HepG2 (cell line): Measurements from ENCODE around the gene ADSS1. TPM values are rescaled to one million over a fixed set of nuclear protein-coding genes. Genes with fewer than 3 reads are reported as not detected.
A peak's percentile ranks its signal among the peaks of the same experiment; 100 is the strongest.

ENCODE experiments used
- FLYWCH1 ChIP-seq: sonication (generic); formaldehyde crosslinking; IDR thresholded peaks from 2 replicates; pipeline ENCODE4 v1.8.1; 2023; ENCODE audit warnings: mild to moderate bottlenecking, missing genetic modification reagents
- HNRNPK ChIP-seq: fragments of 200-400 bp; formaldehyde crosslinking; IDR thresholded peaks from 2 replicates; pipeline ENCODE4 v1.6.1; 2018; ENCODE audit warnings: low read length, low read depth, moderate library complexity, mild to moderate bottlenecking; ENCODE audit not compliant: poor library complexity, severe bottlenecking
- HNRNPLL ChIP-seq: fragments of 200-400 bp; formaldehyde crosslinking; IDR thresholded peaks from 2 replicates; pipeline ENCODE4 v1.6.1; 2017; ENCODE audit warnings: mild to moderate bottlenecking, low read depth, low read length; ENCODE audit not compliant: poor library complexity, severe bottlenecking
- HOXA5 ChIP-seq: sonication (generic); formaldehyde crosslinking; IDR thresholded peaks from 2 replicates; pipeline ENCODE4 v1.4.0; 2020; ENCODE audit warnings: missing genetic modification reagents
- MNT ChIP-seq: fragments of 450-650 bp; IDR thresholded peaks from 2 replicates; pipeline ENCODE4 v1.6.1; 2016
- SETDB1 ChIP-seq: sonication (generic); formaldehyde crosslinking; IDR thresholded peaks from 2 replicates; pipeline ENCODE4 v1.5.1; 2020; ENCODE audit warnings: missing genetic modification reagents, mild to moderate bottlenecking, borderline replicate concordance
- SIX4 ChIP-seq: sonication (generic); formaldehyde crosslinking; IDR thresholded peaks from 2 replicates; pipeline ENCODE4 v1.4.0; 2020; ENCODE audit warnings: missing genetic modification reagents
- SMAD3 ChIP-seq: sonication (generic); formaldehyde crosslinking; IDR thresholded peaks from 2 replicates; pipeline ENCODE4 v1.4.0; 2020; ENCODE audit warnings: missing genetic modification reagents
- TEAD2 ChIP-seq: sonication (generic); formaldehyde crosslinking; IDR thresholded peaks from 2 replicates; pipeline ENCODE4 v1.9.0; 2021; ENCODE audit warnings: missing genetic modification reagents
- TP53 ChIP-seq: sonication (generic); formaldehyde crosslinking; conservative IDR thresholded peaks from 2 replicates; pipeline ENCODE4 v1.4.0; 2020; ENCODE audit warnings: missing genetic modification reagents
- U2AF1 ChIP-seq: fragments of 200-400 bp; formaldehyde crosslinking; optimal IDR thresholded peaks from 2 replicates; pipeline ENCODE3; 2017; ENCODE audit warnings: mild to moderate bottlenecking, low read depth, low read length
- ZBTB20 ChIP-seq: sonication (generic); formaldehyde crosslinking; IDR thresholded peaks from 2 replicates; pipeline ENCODE4 v1.8.1; 2023; ENCODE audit warnings: missing genetic modification reagents, low read depth, mild to moderate bottlenecking, borderline replicate concordance
- ZBTB3 ChIP-seq: sonication (generic); formaldehyde crosslinking; IDR thresholded peaks from 2 replicates; pipeline ENCODE4 v1.4.0; 2020; ENCODE audit warnings: low read depth, mild to moderate bottlenecking, moderate library complexity, missing genetic modification reagents, borderline replicate concordance
- ZFP36L2 ChIP-seq: sonication (generic); formaldehyde crosslinking; IDR thresholded peaks from 2 replicates; pipeline ENCODE4 v1.4.0; 2020; ENCODE audit warnings: missing genetic modification reagents
- ZFP82 ChIP-seq: sonication (generic); formaldehyde crosslinking; IDR thresholded peaks from 2 replicates; pipeline ENCODE4 v1.5.1; 2020; ENCODE audit warnings: mild to moderate bottlenecking, missing genetic modification reagents, borderline replicate concordance
- ZGPAT ChIP-seq: IDR thresholded peaks from 2 replicates; pipeline ENCODE4 v1.6.1; 2016; ENCODE audit warnings: mild to moderate bottlenecking
- ZHX1 ChIP-seq: sonication (generic); formaldehyde crosslinking; IDR thresholded peaks from 2 replicates; pipeline ENCODE4 v1.8.1; 2022; ENCODE audit warnings: low read depth, mild to moderate bottlenecking, missing genetic modification reagents
- ZNF253 ChIP-seq: sonication (generic); formaldehyde crosslinking; IDR thresholded peaks from 2 replicates; pipeline ENCODE4 v1.8.0; 2022; ENCODE audit warnings: mild to moderate bottlenecking, missing genetic modification reagents, borderline replicate concordance
- ZNF34 ChIP-seq: sonication (generic); formaldehyde crosslinking; IDR thresholded peaks from 2 replicates; pipeline ENCODE4 v1.4.0; 2020; ENCODE audit warnings: mild to moderate bottlenecking, missing genetic modification reagents, borderline replicate concordance
- ZNF724P ChIP-seq: sonication (generic); formaldehyde crosslinking; IDR thresholded peaks from 2 replicates; pipeline ENCODE4 v1.8.0; 2022; ENCODE audit warnings: missing genetic modification reagents, borderline replicate concordance
- ZSCAN29 ChIP-seq: sonication (generic); formaldehyde crosslinking; conservative IDR thresholded peaks from 2 replicates; pipeline ENCODE4 v1.4.0; 2020; ENCODE audit warnings: mild to moderate bottlenecking, missing genetic modification reagents
- polyA plus RNA-seq, 8 experiments: library from polyadenylated mRNA; depleted of rRNA in 3 of 8; stranded (reverse) in 7 of 8; unstranded in 1 of 8; fragments of >200 nt; fragmentation: Illumina TruSeq in 4 of 8; extraction: Trizol in 4 of 8; gene quantifications; 2 replicates each; pipeline versions ENCODE4 v1.2.1 to v1.2.3, GENCODE V29; 2011 to 2016; ENCODE audit warnings: low read depth in 4 of 8, missing spikeins in 1 of 8, mixed read lengths in 1 of 8; ENCODE audit not compliant: insufficient read depth in 1 of 8
- total RNA-seq, 5 experiments: library from RNA; depleted of rRNA; stranded (reverse); fragments of >200 nt; fragmentation: Illumina TruSeq; extraction: Trizol; gene quantifications; 2 replicates each; pipeline ENCODE4 v1.2.3, GENCODE V29; 2016; ENCODE audit warnings: low read depth in 1 of 5
- TF ChIP-seq, protein P1 (sequence below): sonication (generic); formaldehyde crosslinking; conservative IDR thresholded peaks from 2 replicates; pipeline ENCODE4 v1.4.0; 2020; ENCODE audit warnings: missing genetic modification reagents

The ADSS1 gene
- total and polyA plus RNA-seq, 2 of the 13 experiments (the other 11 are each of a cell fraction or from before 2014, with no cell fraction given) = 1.0 to 36.7 TPM

DNA sequence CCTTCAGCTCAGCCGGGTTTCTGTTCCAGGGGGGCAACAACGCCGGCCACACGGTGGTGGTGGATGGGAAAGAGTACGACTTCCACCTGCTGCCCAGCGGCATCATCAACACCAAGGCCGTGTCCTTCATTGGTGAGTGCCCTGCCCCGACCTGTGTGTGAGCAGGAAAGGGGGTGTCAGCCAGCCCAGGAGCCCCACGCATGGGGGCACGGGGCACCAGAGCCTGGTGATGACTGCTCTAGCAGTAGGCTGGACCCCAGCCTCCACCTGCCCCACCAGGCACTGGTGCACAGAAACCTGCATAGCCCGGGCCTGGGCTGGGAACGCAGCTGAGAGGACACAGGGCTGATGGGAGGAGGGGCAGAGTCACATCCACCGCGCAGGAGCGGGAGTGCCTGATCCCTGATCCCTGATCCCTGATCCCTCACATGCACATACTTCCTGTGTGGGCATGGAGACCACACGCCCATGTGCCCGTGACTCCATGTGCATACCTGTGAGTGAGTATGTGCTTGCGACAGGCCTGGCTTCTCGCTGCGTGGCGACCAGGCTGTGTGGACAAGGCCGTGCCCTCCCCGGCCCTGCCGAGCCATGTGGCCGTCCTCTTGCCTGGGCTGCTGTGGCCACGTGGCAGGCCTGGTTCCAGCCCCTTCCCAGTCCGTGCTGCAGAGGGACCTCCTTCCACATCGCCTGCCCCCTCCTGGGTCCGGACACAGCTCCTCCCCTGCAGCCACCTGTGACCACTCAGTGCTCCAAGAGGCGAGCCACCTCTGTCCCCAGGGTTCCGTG, 11.2 kb downstream of the ADSS1 start (continued):
- TF ChIP-seq HOXA5 (CRISPR knock-in tag) = no peak
- no peak for TF ChIP-seq SMAD3
- no peak for TF ChIP-seq TP53 (CRISPR knock-in tag)
- TF ChIP-seq HNRNPK = no peak
- peak; percentile 84; the same call in 1 of the 2 replicates for TF ChIP-seq ZBTB20 (CRISPR knock-in tag)
- TF ChIP-seq SETDB1 (CRISPR knock-in tag) = no peak
- no peak for TF ChIP-seq ZNF34
- 0 out of 2 replicates have a peak, but pooled peaks have one; percentile 54 for TF ChIP-seq ZSCAN29 (CRISPR knock-in tag)
- no peak; the same call in 1 of the 2 replicates for TF ChIP-seq ZFP82 (CRISPR knock-in tag)
- TF ChIP-seq ZBTB3 (CRISPR knock-in tag) = no peak
- peak; percentile 95; the same call in 1 of the 2 replicates for TF ChIP-seq ZHX1 (CRISPR knock-in tag)
- TF ChIP-seq MNT = peak; percentile 90
- TF ChIP-seq HNRNPLL = no peak
- no peak for TF ChIP-seq SIX4
- peak; percentile 88 for TF ChIP-seq ZNF253
- no peak for TF ChIP-seq ZFP36L2 (CRISPR knock-in tag)
- TF ChIP-seq, protein P1, sequence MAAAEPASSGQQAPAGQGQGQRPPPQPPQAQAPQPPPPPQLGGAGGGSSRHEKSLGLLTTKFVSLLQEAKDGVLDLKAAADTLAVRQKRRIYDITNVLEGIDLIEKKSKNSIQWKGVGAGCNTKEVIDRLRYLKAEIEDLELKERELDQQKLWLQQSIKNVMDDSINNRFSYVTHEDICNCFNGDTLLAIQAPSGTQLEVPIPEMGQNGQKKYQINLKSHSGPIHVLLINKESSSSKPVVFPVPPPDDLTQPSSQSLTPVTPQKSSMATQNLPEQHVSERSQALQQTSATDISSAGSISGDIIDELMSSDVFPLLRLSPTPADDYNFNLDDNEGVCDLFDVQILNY (CRISPR knock-in tag) = no peak
- TF ChIP-seq FLYWCH1 (CRISPR knock-in tag) = no peak; the same call in 1 of the 2 replicates
- peak; percentile 9 for TF ChIP-seq U2AF1
- no peak for TF ChIP-seq TEAD2 (CRISPR knock-in tag)
- TF ChIP-seq ZNF724P = peak; percentile 93
- peak; percentile 79; the same call in 1 of the 2 replicates for TF ChIP-seq ZGPAT
